SK-N-SH (cell line): Measurements from ENCODE around the gene RABL6. TPM values are rescaled to one million over a fixed set of nuclear protein-coding genes. Genes with fewer than 3 reads are reported as not detected.

Experiments used
- CTCF ChIA-PET: fragments of 300-600, 350-600 bp; formaldehyde crosslinking; extraction: SDS; loops from one replicate; lab custom pipeline; 2021; lab: Yijun Ruan, JAX
- POLR2A ChIA-PET: fragments of 350-600 bp; sonication (Branson Sonifier 250); formaldehyde crosslinking; extraction: SDS; loops from one replicate; lab custom pipeline; 2020; ENCODE audit warnings: antibody characterized with exemption, inconsistent platforms; lab: Yijun Ruan, JAX
- DNase-seq: peaks from one replicate; pipeline ENCODE4 v3.0.0; 2012
- H2AFZ ChIP-seq: fragments of 200-600 bp; sonication (generic); 2 replicates; pipeline ENCODE4 v1.8.1; 2016; ENCODE audit warnings: antibody characterized with exemption, mild to moderate bottlenecking, low read depth
- H3F3A ChIP-seq: fragments of 200-600 bp; sonication (generic); replicated peaks from 2 replicates; pipeline ENCODE3; 2016; ENCODE audit warnings: antibody characterized with exemption, mild to moderate bottlenecking; ENCODE audit not compliant: insufficient read depth
- H3K27ac ChIP-seq, 2 experiments: fragments of 200-500 bp in 1 of 2; fragments of 200-600 bp in 1 of 2; sonication (Bioruptor generic) in 1 of 2; sonication (generic), shearing (Covaris generic) in 1 of 2; 2 replicates each; pipeline versions ENCODE4 v1.5.1 to v1.6.1; 2014 to 2016; ENCODE audit warnings: low read depth in 2 of 2, inconsistent platforms in 1 of 2, low read length in 1 of 2, mild to moderate bottlenecking in 1 of 2, mixed read lengths in 1 of 2
- H3K27me3 ChIP-seq: fragments of 200-600 bp; sonication (generic), shearing (Covaris generic); 2 replicates; pipeline ENCODE4 v1.6.1; 2016; ENCODE audit warnings: mixed run types; ENCODE audit not compliant: insufficient read depth
- H3K36me3 ChIP-seq, 2 experiments: fragments of 200-500 bp in 1 of 2; fragments of 200-600 bp in 1 of 2; sonication (Bioruptor generic) in 1 of 2; sonication (generic) in 1 of 2; replicated peaks in 1 of 2; 2 replicates each; pipeline versions ENCODE3 to v1.5.1; 2014 to 2016; ENCODE audit warnings: low read length in 1 of 2, mild to moderate bottlenecking in 1 of 2; ENCODE audit not compliant: insufficient read depth in 2 of 2, control insufficient read depth in 1 of 2
- H3K4me1 ChIP-seq, 2 experiments: fragments of 200-500 bp in 1 of 2; fragments of 200-600 bp in 1 of 2; sonication (Bioruptor generic) in 1 of 2; sonication (generic), shearing (Covaris generic) in 1 of 2; 2 replicates each; pipeline versions ENCODE4 v1.5.1 to v1.6.1; 2014 to 2016; ENCODE audit warnings: low read depth in 1 of 2, low read length in 1 of 2, mixed run types in 1 of 2; ENCODE audit not compliant: insufficient read depth in 2 of 2, control insufficient read depth in 1 of 2
- H3K4me2 ChIP-seq: fragments of 200-600 bp; sonication (generic), shearing (Covaris generic); 2 replicates; pipeline ENCODE4 v1.6.1; 2017; ENCODE audit warnings: mixed run types
- H3K4me3 ChIP-seq, 2 experiments: fragments of 200-500 bp in 1 of 2; fragments of 200-600 bp in 1 of 2; sonication (Bioruptor generic) in 1 of 2; sonication (generic), shearing (Covaris generic) in 1 of 2; 2 replicates each; pipeline versions ENCODE4 v1.5.1 to v1.8.1; 2014 to 2016; ENCODE audit warnings: low read depth in 2 of 2, inconsistent platforms in 1 of 2, low read length in 1 of 2, mild to moderate bottlenecking in 1 of 2, mixed read lengths in 1 of 2, moderate library complexity in 1 of 2
- H3K79me2 ChIP-seq: fragments of 200-600 bp; sonication (generic); 2 replicates; pipeline ENCODE4 v1.8.1; 2017; ENCODE audit warnings: mild to moderate bottlenecking; ENCODE audit not compliant: insufficient read depth
- H3K9ac ChIP-seq: fragments of 200-600 bp; sonication (generic); 2 replicates; pipeline ENCODE4 v1.6.1; 2017; ENCODE audit warnings: mixed run types
- H3K9me2 ChIP-seq: fragments of 200-600 bp; sonication (generic); 2 replicates; pipeline ENCODE4 v1.6.1; 2017; ENCODE audit warnings: mixed run types
- H3K9me3 ChIP-seq: fragments of 200-600 bp; sonication (generic); 2 replicates; pipeline ENCODE4 v1.6.1; 2017; ENCODE audit warnings: mixed run types, mild to moderate bottlenecking, moderate library complexity
- H4K20me1 ChIP-seq: fragments of 200-600 bp; sonication (generic); 2 replicates; pipeline ENCODE4 v1.6.1; 2017; ENCODE audit warnings: mild to moderate bottlenecking, mixed run types; ENCODE audit not compliant: insufficient read depth
- CHD2 ChIP-seq: fragments of 150-350 bp; IDR thresholded peaks from 2 replicates; pipeline ENCODE4 v1.6.1; 2018; ENCODE audit warnings: low read length; ENCODE audit not compliant: partially characterized antibody
- ELF1 ChIP-seq: IDR thresholded peaks from 2 replicates; pipeline ENCODE4 v1.4.0; 2012
- EZH2phosphoT487 ChIP-seq: fragments of 200-600 bp; sonication (generic); IDR thresholded peaks from 2 replicates; pipeline ENCODE4 v1.6.1; 2017; ENCODE audit warnings: low read depth, mixed run types, mild to moderate bottlenecking, antibody characterized with exemption, moderate library complexity, borderline replicate concordance
- GABPA ChIP-seq: IDR thresholded peaks from 2 replicates; pipeline ENCODE4 v1.4.0; 2012; ENCODE audit warnings: low read depth, mild to moderate bottlenecking
- MEF2A ChIP-seq: IDR thresholded peaks from 2 replicates; pipeline ENCODE4 v1.4.0; 2012; ENCODE audit warnings: low read depth, borderline replicate concordance
- POLR2AphosphoS5 ChIP-seq: IDR thresholded peaks from 2 replicates; pipeline ENCODE4 v1.6.1; 2012; ENCODE audit warnings: low read depth, low read length
- RAD21 ChIP-seq: IDR thresholded peaks from 2 replicates; pipeline ENCODE4 v1.6.1; 2012; ENCODE audit warnings: mild to moderate bottlenecking, low read length
- SIN3A ChIP-seq: IDR thresholded peaks from 2 replicates; pipeline ENCODE4 v1.6.1; 2012; ENCODE audit warnings: low read depth, mild to moderate bottlenecking, low read length, moderate library complexity, borderline replicate concordance
- TEAD4 ChIP-seq: IDR thresholded peaks from 2 replicates; pipeline ENCODE4 v1.4.0; 2012; ENCODE audit warnings: mild to moderate bottlenecking, borderline replicate concordance; ENCODE audit not compliant: insufficient read depth
- YY1 ChIP-seq: IDR thresholded peaks from 2 replicates; pipeline ENCODE4 v1.4.0; 2012; ENCODE audit warnings: low read depth, mild to moderate bottlenecking
- WGBS: methylation state at CpG from one replicate; pipeline ENCODE4 v1.1.6; 2017; ENCODE audit warnings: low lambda C conversion rate; 5-methylcytosine and 5-hydroxymethylcytosine counted together
- polyA plus RNA-seq, 3 experiments: library from polyadenylated mRNA; depleted of rRNA; stranded (reverse); fragments of >200 nt; gene quantifications; 2 replicates each; pipeline ENCODE4 v1.2.3, GENCODE V29; 2012
- TF ChIP-seq, protein P1 (sequence below): IDR thresholded peaks from 2 replicates; pipeline ENCODE4 v1.6.1; 2012; ENCODE audit warnings: mild to moderate bottlenecking, low read depth, low read length, moderate library complexity
- TF ChIP-seq, protein P2 (sequence below): fragments of 200-600 bp; sonication (generic); IDR thresholded peaks from 2 replicates; pipeline ENCODE4 v1.6.1; 2017; ENCODE audit warnings: antibody characterized with exemption, mild to moderate bottlenecking, moderate library complexity
- TF ChIP-seq, protein P3 (sequence below): fragments of 150-350 bp; IDR thresholded peaks from 2 replicates; pipeline ENCODE4 v1.6.1; 2016; ENCODE audit warnings: mild to moderate bottlenecking, low read depth, low read length

RABL6 gene
- polyA plus RNA-seq, 1 of the 3 experiments (the other 2 are of a cell fraction): 43.6 TPM

GRCh38 chr9:136867917-136868316 lies 60.2 kb downstream of the RABL6 start:
- Histone ChIP-seq H3K9ac (no peak overlapping the region), H4K20me1 (no peaks in the 10 kb centered on the region), H3K4me2 (no peak overlapping the region), H3K9me3 (0 out of 2 replicates have a peak, but pooled peaks cover 3% of the 10 kb centered on the region), H2AFZ (no peak overlapping the region), H3K27me3 (no peaks in the 10 kb centered on the region), H3K4me1 (peaks cover 6 to 9% of the 10 kb centered on the region in 2 experiments; a peak in 1 of 4 replicates), H3F3A (no peaks in the 10 kb centered on the region), H3K9me2 (no peaks in the 10 kb centered on the region), H3K27ac (no peak overlapping the region), H3K4me3 (no peak overlapping the region), H3K79me2 (peaks cover 43% of the 10 kb centered on the region), H3K36me3 (peaks cover 12 to 19% of the 10 kb centered on the region in 2 experiments)
- POLR2A ChIA-PET: interaction anchor here (1.4 kb wide), 1 partner anchor 19 kb away, joined by 3 read pairs; the partner anchor contains the start of gene TRAF2
- CTCF ChIA-PET: interaction anchor here (0.7 kb wide), 1 partner anchor 15 kb away, joined by 3 read pairs; no protein-coding TSS in a partner anchor
- TF ChIP-seq ELF1 (no peak), TEAD4 (no peak), MEF2A (no peak), YY1 (no peak)
- TF ChIP-seq, protein P1, sequence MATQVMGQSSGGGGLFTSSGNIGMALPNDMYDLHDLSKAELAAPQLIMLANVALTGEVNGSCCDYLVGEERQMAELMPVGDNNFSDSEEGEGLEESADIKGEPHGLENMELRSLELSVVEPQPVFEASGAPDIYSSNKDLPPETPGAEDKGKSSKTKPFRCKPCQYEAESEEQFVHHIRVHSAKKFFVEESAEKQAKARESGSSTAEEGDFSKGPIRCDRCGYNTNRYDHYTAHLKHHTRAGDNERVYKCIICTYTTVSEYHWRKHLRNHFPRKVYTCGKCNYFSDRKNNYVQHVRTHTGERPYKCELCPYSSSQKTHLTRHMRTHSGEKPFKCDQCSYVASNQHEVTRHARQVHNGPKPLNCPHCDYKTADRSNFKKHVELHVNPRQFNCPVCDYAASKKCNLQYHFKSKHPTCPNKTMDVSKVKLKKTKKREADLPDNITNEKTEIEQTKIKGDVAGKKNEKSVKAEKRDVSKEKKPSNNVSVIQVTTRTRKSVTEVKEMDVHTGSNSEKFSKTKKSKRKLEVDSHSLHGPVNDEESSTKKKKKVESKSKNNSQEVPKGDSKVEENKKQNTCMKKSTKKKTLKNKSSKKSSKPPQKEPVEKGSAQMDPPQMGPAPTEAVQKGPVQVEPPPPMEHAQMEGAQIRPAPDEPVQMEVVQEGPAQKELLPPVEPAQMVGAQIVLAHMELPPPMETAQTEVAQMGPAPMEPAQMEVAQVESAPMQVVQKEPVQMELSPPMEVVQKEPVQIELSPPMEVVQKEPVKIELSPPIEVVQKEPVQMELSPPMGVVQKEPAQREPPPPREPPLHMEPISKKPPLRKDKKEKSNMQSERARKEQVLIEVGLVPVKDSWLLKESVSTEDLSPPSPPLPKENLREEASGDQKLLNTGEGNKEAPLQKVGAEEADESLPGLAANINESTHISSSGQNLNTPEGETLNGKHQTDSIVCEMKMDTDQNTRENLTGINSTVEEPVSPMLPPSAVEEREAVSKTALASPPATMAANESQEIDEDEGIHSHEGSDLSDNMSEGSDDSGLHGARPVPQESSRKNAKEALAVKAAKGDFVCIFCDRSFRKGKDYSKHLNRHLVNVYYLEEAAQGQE: no peak
- TF ChIP-seq, protein P2, sequence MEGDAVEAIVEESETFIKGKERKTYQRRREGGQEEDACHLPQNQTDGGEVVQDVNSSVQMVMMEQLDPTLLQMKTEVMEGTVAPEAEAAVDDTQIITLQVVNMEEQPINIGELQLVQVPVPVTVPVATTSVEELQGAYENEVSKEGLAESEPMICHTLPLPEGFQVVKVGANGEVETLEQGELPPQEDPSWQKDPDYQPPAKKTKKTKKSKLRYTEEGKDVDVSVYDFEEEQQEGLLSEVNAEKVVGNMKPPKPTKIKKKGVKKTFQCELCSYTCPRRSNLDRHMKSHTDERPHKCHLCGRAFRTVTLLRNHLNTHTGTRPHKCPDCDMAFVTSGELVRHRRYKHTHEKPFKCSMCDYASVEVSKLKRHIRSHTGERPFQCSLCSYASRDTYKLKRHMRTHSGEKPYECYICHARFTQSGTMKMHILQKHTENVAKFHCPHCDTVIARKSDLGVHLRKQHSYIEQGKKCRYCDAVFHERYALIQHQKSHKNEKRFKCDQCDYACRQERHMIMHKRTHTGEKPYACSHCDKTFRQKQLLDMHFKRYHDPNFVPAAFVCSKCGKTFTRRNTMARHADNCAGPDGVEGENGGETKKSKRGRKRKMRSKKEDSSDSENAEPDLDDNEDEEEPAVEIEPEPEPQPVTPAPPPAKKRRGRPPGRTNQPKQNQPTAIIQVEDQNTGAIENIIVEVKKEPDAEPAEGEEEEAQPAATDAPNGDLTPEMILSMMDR: no peak
- TF ChIP-seq, protein P3, sequence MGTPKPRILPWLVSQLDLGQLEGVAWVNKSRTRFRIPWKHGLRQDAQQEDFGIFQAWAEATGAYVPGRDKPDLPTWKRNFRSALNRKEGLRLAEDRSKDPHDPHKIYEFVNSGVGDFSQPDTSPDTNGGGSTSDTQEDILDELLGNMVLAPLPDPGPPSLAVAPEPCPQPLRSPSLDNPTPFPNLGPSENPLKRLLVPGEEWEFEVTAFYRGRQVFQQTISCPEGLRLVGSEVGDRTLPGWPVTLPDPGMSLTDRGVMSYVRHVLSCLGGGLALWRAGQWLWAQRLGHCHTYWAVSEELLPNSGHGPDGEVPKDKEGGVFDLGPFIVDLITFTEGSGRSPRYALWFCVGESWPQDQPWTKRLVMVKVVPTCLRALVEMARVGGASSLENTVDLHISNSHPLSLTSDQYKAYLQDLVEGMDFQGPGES: no peak
- 96% methylated on average over 18 of the region's 18 CpGs for WGBS
- no peak for DNase-seq

- Histone ChIP-seq H3K4me2 (no peak overlapping the region), H4K20me1 (no peaks in the 10 kb centered on the region), H3K27ac (no peak overlapping the region), H3K36me3 (peaks cover 5 to 14% of the 10 kb centered on the region in 2 experiments)
- DNase-seq: no peak
- TF ChIP-seq MEF2A: no peak
- no peak for TF ChIP-seq CHD2
- TF ChIP-seq RAD21: no peak
- no peak for TF ChIP-seq POLR2AphosphoS5
- TF ChIP-seq, protein P1: no peak
- no peak for TF ChIP-seq EZH2phosphoT487
- TF ChIP-seq ELF1: no peak
- TF ChIP-seq GABPA: no peak
- TF ChIP-seq SIN3A: no peak
- TF ChIP-seq, all 33 proteins: peak for 0
- Histone ChIP-seq H3K27me3 (no peaks in the 10 kb centered on the region), H3K4me3 (no peak overlapping the region), H3K4me1 (peaks cover 6 to 9% of the 10 kb centered on the region in 2 experiments; a peak in 1 of 4 replicates), H3F3A (no peaks in the 10 kb centered on the region), H3K9me2 (no peaks in the 10 kb centered on the region), H3K9me3 (0 out of 2 replicates have a peak, but pooled peaks cover 3% of the 10 kb centered on the region), H3K79me2 (peaks cover 37% of the 10 kb centered on the region), H2AFZ (no peak overlapping the region), H3K9ac (no peak overlapping the region)
- ChIA-PET CTCF (interaction anchor here (0.7 kb wide), 1 partner anchor 14 kb away, joined by 3 read pairs; no protein-coding TSS in a partner anchor), POLR2A (interaction anchor here (1.4 kb wide), 1 partner anchor 18 kb away, joined by 3 read pairs; the partner anchor contains the start of gene TRAF2)
- 92% methylated on average over 10 of the region's 11 CpGs for WGBS
These were observed 60.9 kb downstream of the RABL6 start for GRCh38 chr9:136868644-136869043.
